Fibroblast of skin of abdomen (primary cell): ENCODE measurements around the gene NUP188.
A peak's percentile ranks its signal among the peaks of the same experiment; 100 is the strongest.

Source experiments
- DNase-seq: peaks from one replicate; pipeline ENCODE4 v3.0.0-alpha.2; 2013

Gene NUP188

GRCh38 chr9:128913995-128914772, 33.3 kb upstream of the NUP188 start:
- no peak for DNase-seq

DNA sequence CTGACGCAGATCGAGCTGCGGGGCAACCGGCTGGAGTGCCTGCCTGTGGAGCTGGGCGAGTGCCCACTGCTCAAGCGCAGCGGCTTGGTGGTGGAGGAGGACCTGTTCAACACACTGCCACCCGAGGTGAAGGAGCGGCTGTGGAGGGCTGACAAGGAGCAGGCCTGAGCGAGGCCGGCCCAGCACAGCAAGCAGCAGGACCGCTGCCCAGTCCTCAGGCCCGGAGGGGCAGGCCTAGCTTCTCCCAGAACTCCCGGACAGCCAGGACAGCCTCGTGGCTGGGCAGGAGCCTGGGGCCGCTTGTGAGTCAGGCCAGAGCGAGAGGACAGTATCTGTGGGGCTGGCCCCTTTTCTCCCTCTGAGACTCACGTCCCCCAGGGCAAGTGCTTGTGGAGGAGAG, 31.3 kb upstream of the NUP188 start:
- no peak for DNase-seq

- no peak for DNase-seq
Observed at GRCh38 chr9:128916745-128917144, 30.8 kb upstream of the NUP188 start.

DNA sequence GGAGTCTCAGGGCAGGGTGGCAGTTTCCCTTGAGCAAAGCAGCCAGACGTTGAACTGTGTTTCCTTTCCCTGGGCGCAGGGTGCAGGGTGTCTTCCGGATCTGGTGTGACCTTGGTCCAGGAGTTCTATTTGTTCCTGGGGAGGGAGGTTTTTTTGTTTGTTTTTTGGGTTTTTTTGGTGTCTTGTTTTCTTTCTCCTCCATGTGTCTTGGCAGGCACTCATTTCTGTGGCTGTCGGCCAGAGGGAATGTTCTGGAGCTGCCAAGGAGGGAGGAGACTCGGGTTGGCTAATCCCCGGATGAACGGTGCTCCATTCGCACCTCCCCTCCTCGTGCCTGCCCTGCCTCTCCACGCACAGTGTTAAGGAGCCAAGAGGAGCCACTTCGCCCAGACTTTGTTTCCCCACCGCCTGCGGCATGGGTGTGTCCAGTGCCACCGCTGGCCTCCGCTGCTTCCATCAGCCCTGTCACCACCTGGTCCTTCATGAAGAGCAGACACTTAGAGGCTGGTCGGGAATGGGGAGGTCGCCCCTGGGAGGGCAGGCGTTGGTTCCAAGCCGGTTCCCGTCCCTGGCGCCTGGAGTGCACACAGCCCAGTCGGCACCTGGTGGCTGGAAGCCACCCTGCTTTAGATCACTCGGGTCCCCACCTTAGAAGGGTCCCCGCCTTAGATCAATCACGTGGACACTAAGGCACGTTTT, 30.2 kb upstream of the NUP188 start:
- peak; percentile 71 for DNase-seq

GRCh38 chr9:128918921-128919320, 28.6 kb upstream of the NUP188 start:
- DNase-seq, result no peak

DNA sequence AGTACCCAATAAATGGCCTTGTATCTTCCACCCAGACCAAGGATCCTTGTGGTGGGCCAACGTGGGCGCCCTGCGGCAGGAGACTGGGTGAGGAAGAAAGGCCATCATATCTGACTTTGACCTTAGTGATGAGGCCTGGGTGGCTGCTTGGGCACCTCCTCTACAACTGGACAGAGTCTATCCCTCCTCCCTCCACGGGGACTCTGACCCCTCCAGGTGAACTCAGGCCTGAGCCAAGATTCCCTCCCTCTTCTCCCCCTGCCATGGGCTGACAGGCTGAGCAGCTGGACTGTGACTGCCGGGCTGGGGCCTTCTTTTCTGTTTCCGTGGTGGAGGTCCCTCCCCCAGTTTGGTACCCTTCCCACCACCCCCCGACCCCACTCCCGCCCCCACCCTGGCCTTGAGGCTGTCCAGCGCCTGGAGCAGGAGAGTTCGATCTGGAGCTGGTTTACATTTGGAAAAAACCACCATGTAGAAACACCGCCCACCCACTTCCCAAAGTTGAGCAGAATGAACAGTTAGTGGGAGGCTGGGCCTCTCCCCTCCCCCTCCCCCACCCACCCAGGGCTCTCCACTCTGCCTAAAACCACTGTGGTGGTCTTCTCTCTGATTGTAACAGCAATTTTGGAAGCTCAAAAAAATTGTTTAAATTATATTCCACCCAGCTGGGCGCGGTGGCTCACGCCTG, 28.0 kb upstream of the NUP188 start:
- no peak for DNase-seq

DNA sequence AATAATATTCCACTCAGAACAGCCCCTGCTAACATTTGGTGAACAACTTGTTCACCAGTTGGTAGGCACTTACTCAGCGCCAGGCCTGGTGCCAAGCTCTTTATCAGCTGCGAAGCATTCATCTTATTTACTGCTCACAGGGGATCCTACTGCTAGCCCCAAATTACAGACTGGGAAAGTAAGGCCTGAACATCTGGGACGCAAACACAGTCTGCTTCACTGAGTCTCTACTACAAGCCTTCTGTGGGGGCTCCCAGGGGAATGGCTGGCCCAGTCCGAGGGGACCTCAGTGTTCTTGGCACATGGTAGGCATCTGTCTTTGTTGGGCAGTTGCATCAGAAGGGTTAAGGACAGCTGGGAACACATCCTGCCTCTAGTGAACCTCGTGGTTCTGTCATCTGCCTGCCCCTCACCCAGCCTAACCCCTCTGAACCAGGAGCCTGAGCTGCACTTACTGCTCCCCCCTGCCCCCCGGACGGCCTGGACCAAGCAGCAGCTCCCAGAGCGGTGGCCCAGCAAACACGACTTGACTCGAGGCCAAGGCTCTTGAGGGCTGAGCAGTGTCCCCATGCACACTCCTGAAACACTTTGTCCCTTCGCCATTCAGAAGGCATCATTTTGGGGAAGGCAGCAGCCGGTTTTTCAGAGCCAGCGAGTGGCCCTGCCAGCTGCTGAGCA, 27.0 kb upstream of the NUP188 start, which contains the start of gene PHYHD1:
Gene PHYHD1 (plus strand): TSS at position 602 of the 678 bp plus-strand sequence. CDS start 1,342 bp downstream, outside the sequence.
- DNase-seq, result peak; percentile 70

GRCh38 chr9:128921881-128922763, 25.4 kb upstream of the NUP188 start:
- DNase-seq, result peak; percentile 66

GRCh38 chr9:128923493-128923883, 24.0 kb upstream of the NUP188 start:
- DNase-seq, result no peak

- peak; percentile 44 for DNase-seq
Observed at GRCh38 chr9:128927731-128928411, 19.6 kb upstream of the NUP188 start.

DNA sequence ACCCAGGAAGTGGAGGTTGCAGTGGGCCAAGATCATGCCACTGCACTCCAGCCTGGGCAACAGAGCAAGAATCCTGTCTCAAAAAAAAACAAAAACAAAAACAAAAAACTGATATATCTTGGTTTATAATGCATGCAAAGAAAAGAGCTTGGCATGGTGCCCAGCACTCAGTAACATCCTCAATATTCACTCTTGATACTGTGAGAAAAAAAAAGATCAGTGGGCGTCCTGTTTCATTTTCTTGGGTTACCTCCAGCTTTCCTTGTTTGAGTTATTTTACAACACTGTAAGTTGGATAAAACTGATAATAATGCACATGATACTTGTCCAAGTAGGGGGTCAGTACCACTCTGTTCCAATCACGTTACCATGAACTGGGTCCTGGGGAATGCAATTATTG, 18.9 kb upstream of the NUP188 start:
- DNase-seq, result no peak

GRCh38 chr9:128929560-128929959, 17.9 kb upstream of the NUP188 start:
- no peak for DNase-seq

DNA sequence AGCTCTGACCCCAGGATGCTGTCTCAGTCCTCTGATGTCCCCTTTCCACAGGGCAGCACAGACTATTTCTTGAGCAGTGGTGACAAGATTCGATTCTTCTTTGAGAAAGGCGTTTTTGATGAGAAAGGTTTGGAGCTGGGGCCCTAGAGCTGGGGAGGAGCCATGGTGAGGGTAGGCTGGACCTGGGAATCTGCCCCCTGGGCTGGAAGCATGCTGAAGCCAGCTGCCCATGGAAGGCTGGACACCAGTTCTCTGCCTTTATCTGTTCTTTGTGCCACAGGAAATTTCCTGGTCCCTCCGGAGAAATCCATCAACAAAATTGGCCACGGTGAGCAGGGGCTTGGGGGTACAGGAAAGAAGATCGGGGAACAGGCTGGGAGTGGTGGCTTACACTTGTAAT, 13.8 kb upstream of the NUP188 start:
- DNase-seq, result no peak

DNA sequence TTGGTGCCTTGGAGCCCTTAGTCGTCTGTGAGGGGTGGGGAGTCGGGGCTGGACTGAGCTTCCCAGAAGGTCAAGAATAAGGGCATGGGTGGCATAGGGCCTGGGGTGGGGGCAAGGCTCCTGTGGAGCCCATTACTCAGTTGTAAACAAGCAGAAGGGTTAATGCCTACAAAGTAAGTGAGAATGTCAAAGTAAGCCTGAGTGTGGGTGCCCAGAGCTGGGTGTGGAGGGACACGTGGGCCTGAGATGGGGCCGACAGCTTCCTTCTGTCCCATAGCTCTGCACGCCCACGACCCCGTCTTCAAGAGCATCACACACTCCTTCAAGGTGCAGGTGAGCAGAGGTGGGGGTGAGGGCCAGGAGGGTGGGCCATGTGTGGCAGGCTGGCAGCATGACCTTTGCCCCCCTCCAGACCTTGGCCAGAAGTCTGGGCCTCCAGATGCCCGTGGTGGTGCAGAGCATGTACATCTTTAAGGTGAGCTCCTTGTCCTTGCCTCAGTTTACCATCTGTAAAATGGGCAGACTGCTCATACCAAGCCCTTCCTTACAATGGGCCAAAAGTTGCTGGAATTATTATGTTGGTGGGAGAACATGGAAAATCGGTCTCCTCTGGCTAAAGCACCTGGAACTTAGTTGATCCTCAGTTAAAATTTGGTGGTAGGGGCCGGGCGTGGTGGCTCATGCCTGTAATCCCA, 11.2 kb upstream of the NUP188 start:
- DNase-seq, result no peak

DNA sequence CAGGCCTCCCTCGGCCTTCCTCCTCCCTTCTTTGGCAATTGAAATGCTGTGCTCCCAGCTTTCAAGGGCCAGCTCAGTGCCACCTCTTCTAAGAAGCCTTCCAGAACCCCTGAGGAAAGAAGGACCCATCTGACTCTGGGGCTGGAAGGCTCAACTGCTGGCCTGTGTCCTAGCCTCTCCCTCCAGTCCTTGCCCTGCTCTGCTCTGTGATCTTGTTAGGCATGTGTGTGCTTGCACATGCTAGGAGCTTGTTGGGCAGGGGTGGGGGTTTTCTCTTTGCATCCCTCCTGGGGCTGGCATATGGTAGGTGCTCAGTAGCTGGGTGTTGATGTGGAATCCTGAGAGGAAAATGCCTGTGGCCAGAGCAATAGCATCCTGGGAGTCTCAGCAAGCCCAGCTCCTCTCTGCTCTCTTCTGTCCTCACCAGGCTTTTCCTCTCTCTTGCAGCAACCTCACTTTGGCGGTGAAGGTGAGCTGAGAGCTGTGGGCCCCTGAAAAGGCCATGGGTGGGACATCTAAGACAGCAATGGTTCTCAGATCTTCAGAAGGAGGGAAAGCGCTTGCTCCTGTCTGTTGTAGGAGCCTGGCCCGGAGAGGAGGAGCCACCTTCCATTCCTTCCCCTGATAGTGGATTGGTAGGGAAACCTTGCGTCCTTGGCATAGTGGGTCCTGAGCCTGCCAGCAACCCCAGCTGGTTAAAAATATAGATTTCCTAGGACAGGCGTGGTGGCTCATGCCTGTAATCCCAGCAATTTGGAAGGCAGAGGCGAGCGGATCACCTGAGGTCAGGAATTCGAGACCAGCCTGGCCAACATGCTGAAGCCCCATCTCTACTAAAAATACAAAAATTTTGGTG, 10.0 kb upstream of the NUP188 start:
- no peak for DNase-seq

- no peak for DNase-seq
Observed at GRCh38 chr9:128940271-128940921, 7.1 kb upstream of the NUP188 start.

- no peak for DNase-seq
Observed at GRCh38 chr9:128940946-128941755, 6.3 kb upstream of the NUP188 start.
